Kidney tubule cell (primary cell): ENCODE results near the gene NFIB.

Experiments
- DNase-seq: peaks from one replicate; pipeline ENCODE4 v3.0.0-alpha.2; 2018; ENCODE audit warnings: low spot score

Gene NFIB

DNA sequence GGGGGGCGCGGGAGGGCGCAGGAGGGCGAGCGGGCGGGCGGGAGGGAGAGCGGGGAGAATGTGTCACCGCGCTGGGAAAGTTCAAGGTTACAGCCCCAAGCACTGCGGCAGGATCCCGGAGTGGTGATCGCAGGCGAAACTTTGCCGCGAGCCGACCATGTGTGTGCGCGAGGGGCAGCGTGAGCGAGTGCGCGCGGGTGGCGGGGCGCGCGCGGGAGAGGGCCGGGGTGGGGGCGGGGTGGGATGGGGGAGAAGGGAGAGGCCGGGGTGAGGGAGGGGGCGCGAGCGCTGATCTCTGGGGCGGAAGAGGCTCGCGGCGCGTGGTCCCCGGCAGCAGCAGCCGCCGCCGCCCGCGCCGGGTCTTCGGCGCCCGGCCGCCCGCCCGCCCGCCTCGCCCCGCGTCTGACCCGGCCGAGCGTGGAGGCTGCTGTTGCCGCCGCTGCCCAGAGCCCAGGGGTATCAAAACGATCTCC is at the start of gene NFIB:
Gene NFIB (minus strand): TSS at position 191 of the 473 bp plus-strand sequence. CDS start 630 bp downstream, outside the sequence.
- DNase-seq: peak; percentile 70

DNA sequence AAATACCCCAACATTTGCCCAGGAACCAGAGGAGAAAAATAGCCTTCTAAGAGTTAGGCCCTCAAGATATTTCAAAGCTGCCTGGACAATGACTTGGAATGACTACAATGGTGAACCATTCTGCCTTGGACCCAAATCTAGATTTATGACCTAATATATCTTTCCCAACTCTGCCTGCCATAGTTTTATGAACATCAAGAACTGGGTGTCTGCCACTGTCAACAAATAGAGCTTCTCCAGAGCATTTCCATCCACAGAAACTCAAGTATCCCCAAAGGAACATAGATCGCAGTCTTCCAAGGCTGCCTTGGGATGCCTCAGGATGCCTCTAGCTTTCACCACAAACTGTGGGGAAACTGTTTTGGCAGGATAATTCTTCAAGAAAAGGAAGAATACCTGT is 48.2 kb upstream of the NFIB start:
- DNase-seq: no peak

DNA sequence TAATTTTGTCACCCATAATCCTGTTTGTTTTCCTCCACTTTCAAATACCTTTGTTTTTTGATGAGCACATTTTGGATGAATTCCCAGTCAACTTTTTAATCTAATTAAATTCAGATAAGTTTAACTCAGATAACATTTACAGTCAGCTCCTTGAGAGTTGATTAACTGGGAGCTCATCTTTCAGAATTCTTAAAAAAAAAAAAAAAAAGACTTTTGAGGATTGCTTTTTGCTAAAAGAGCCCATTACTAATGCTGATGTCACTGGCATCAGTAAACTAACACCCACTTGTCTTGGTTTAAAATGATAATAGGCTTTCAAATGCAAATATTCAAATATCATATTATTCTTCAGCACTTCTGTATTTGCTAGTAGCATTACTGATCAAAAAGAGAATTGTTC is 47.1 kb upstream of the NFIB start:
- no peak for DNase-seq

DNA sequence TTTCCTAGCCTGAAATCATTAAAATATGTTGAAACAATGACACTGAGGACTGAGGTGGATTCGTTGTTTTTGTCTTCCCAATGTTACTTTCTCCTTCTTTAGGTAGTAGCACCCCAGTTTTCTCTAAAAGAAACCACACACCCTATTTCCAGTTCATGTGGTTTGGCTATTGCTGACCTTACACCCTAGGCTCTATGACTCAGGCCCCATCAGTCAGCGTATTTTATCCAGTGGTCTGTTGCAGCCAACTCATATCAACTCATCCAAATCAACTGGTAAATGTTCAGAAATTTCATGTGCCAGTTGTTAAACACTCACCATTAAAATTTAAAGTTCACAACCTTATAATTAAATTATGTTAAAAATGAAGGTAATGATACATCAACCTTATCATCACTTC is 44.6 kb upstream of the NFIB start:
- peak; percentile 56 for DNase-seq

DNA sequence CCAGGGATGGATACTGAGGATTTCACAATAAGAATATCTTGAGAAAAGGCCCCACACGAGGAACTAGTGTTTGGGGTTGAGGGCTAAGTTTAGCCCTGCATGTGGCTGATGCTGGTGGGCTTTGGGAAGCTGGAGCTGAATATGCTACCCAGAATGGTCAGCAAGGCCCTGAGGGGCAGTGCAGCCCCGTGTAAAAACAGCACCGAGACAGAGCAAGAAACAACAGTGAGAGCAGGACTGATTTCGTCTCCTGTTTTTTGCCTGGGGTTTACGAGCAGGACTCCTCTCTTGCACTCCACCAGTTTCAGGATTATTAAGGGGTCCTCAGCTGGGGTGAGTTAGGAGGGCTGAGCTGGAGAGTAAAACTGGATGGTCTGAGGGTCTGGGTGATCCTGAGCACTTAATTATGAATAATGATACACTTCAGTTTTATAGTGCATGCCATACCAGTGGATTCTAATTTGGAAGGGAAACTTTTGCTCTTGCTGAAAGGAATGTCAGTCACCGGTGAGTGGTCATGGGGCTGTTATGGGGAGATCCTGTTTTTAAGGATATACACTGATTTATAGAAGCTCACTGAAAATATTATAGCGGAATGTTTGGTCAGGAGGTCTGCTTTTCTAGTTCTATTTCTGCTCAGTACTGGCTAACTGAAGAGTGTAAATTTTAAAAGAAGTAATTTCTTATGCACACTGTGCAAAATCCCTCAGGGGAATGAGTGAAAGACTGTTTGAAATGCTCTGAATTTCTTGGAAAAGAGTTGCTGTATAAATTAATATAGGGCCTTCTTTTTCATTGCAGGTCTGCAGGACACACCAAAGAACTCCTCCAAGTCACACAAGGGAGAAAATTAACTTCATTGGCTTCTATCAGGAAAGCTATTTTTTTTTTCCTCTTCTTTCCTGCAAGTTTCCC is 42.7 kb upstream of the NFIB start:
- no peak for DNase-seq

DNA sequence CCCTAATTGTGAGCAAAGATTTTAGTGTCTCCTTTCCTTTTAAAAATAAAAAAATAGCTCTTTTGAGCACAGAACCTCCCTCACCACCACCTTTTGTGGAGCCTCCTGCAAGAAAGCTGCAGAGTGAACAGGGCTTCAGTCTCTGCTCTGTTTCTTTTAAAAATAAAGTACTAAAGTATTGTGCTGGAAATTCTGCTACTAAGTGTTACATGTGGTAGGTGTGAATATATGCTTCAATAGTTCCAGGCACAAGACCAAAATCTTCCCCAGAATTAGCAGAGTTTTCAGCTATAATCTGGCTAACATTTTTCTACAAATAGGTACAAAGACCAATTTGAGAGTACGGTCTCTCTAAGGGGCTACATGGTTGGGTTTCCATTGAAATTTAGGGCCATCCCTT is 40.3 kb upstream of the NFIB start:
- no peak for DNase-seq

DNA sequence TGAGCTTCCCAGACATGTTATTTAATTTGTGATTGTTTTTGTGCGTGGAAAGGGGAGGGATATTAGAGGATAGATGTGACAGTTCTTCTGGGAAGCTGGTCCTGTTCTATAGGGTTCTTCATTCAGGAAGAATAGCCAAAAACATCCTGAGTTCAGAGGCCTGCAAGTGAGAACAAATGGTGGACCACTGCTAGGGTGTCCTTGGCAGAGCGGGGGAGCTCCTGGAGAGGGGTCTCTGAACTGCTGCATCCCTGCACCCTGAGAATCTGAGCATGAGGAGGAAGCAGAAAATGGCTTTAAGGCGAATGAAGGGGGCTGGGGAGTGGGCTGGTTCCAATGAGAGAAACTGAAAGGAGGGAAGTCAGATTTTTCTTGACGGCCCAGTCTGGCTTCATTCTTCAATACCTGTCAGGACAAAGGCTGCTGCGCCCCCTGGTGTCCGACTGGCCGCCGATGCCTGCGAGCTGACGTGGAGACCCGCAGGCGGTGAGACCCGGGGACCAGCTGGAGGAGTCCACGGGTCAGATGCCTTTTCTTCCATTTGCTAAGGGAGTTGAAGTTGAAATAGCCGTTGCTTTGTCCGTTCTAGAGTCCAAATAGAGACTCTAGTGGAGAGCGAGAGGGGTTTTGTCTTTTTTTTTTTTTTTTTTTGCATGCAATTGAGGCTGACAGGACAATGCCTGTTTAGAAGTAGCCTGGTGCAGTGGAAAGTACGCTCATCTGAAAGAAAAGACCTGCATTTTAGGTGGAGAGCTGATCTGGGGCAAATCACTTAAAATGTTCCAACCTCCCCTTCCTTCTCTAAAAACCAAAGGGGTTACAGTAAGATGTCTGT is 39.5 kb upstream of the NFIB start:
- peak; percentile 75 for DNase-seq

DNA sequence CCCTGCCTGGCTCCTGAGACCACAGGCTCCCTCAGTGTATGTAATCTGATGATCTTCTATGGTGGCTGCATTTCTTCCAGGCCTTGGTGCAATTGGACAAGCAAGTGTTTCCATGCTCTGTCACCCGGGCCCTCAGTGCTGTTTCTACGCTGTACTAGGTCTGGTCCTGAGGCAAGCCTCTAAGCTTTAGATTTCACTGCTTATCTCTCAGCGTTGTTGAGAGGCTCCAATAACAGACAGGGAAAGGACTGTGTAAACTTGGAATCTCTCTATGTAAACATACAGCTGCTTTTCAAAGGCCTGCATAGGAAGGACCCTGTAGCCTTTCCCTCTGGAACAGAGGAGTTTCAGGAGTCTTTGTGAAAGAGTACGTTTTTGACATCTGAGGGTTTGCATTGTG is 38.6 kb upstream of the NFIB start:
- no peak for DNase-seq

DNA sequence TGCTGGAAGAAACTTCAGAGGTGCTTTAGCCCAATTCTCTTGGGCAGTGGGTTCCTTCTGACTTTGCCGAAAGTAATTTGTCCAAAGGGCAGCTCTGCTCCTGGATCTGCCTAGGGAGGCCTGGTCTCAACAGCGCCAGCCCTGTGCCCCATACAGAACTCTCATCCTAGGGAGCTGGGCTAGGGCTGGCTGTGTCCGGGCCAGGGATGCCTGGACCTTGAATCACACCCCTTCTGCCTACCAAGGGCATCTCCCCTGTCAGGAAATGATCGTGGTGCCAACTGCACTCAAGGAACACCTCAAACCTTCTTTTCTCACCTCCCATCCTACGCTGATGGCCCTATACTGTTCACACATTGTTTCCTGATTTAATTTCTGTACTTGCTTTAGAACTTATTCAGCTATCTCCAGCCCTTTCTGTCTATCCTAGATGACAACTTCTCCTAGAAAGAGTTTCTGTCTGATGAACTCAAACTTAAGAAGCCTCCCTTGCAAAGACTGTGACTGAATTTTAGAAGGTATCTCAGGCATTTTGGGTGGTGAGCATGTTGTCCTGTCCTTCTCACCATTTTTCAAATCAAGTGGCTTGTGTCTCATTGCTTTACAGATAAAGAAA is 37.4 kb upstream of the NFIB start:
- DNase-seq: peak; percentile 43

DNA sequence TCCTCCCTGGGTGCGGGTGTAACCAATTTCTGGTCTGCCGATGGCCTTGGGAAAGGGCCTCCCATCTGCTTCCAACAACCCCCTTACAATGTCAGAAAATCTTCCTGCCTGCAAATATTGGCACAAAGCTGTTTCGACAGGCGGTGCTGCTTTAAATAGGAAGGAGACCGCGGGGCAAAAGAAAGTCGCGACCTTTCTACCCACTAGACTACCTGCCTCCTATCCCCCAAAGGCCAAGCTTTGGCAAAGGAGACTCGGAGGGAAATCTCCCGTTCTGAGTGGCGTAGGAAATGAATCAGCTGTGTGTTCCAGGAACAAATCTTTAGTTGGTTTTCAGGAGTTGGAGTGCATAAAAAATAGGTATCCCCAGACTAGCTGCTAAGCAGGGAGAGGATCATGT is 36.8 kb upstream of the NFIB start:
- DNase-seq: no peak

DNA sequence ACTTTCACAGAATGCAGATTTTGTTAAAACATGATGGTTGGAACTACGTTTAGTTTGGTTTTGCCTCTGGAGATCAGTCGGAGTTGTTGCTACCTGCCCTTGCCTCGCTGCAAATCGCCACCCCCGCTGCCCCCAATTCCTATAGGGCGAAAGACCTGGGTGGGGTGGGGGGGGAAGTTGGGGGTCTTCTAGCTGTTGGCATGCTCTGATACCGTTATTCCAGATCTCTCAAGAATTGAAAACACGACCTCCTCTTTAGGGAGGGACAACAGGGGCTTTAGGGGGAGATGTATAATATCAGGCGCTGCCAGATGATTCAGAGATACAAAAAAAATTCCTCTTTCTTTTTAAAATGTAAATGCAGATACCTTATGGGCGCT is 36.4 kb upstream of the NFIB start:
- no peak for DNase-seq

DNA sequence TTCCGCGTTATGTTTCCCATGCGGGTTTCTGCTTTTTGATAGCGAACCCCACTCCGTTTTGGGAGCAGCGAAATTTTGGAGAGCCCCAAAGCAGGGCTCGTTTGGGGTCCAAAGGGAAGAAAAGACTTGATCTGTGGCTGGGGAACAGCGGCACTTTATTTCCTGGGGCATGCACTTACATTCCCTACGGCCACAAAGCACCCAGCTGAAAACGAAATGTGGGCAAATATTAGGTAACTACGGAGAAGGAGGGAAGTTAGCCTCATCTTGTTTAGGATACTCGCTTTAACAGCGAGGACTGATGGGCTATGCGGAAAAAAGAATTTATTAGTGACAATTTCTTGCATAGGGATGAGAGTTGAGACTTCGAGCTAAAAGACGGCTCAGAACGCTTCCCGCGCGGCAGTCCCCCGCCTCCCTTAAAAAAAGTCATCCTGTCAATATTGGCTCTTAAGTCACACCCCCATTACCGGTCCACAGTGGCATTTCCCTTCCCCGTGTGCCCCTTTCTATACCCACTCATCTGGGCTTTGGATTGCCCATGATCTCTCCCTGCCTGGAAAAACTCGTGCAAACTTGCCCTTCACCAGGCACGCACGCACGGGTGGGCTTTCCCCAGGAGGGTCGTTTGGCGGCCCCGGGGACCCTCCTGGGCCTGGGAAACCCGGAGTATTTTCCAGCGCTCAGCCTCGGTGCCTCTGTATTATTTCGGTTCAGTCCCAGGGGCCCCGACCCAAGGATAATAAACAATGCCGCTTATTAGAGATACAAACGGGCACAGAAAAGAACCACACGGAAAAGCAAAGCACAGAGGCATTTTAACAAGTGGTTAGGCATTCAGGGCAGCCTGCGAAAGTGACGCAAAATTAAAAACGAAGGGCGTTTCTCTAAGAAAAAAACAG is 35.8 kb upstream of the NFIB start:
- DNase-seq: peak; percentile 35

DNA sequence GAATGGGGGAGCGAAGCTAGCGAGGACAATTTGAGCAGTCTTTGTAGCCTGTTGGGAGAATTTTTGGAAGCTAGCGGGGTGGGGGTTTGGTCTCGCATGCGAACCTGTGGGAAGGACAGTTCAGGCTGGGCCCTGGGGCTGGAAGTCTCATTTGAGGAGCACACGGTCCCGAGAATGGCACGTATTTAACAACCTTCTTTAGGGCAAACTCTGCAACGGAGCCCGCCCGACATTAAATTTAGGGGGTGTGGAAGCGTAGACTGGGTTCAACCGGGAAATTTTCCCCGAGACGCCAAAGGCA is 35.2 kb upstream of the NFIB start:
- DNase-seq: no peak

DNA sequence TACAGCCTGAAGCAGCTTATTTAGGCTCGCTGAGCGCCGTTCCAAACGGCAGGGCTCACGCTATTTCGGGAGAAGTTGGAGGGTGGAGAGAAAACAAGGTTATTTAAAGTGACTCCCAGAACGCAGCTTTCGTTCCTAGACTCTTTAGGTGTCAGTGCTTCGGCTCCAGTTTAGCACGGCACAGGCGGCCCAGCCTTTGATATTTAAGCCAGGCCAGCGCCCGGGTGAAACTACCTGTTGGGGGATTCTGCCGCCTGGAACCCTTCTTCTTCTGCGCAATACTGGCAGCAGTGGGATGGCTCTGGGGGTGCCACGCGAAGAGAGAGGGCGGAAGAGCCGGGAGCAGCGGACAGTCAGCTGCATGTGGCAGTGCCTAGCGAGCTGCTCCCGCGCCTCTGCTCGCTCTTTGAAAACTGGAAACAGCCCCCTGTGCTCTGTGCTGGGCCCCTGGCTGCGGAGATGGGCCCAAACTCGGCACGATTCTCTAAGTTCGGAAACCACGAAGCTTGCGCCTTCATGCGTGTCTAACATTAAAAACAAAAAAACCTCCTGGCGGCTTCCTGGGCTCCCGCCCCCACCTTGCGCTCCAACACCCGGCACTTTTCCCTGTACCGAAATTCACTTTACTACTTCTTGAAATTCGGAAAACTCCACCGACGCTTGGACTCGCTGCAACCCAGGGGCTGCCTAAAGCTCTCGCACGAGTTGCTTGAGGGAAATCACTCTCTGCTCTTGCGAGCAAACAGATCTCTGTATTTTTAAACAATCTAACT is 34.6 kb upstream of the NFIB start:
- peak; percentile 27 for DNase-seq

DNA sequence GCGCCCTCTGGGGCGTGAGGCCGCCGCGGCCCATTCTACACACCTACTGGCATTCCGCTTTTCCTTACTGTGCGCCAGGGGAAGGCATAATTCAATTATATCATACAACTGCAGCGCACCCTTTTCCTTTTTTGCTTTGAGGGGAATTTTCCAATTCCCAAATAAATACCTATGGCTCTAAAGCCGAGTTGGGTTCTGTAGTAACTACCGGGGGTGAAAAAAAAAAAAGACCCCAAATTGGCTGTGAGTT is 34.1 kb upstream of the NFIB start:
- no peak for DNase-seq

DNA sequence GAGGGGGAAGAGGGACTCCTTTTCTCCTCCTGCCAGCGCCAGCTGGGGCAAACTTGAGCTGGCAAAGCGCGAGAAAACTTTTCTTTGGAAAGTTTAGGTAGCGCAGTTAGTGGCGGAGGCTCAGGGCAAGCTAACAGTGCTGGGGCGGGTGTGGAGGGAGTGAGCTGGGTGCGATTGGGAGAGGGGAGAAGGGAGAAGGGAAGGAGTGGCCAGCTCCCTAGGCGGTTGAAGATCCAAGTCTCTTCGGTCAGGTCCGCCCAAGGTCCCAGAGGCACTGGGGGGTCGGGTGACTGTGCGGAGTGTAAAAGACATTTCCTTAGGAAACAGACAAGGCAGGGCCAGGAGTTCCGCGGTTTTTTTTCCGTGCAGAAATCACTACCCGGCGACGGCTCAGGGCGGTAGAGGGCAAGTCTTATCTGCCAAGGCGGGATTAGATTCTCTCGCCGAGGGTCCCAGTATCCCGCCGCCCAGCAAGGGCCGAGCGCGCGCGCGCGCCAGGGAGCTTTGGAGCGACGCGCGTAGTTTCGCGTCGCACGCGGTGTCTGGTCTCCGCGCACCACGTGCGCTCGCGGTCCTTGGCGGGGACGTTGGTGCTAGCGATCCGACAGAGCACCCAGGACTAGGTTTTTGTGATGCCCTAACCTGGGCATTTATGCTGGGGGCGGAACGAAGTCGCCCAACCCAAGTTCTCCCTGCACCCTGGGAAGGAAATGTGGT is 33.6 kb upstream of the NFIB start:
- peak; percentile 55 for DNase-seq

DNA sequence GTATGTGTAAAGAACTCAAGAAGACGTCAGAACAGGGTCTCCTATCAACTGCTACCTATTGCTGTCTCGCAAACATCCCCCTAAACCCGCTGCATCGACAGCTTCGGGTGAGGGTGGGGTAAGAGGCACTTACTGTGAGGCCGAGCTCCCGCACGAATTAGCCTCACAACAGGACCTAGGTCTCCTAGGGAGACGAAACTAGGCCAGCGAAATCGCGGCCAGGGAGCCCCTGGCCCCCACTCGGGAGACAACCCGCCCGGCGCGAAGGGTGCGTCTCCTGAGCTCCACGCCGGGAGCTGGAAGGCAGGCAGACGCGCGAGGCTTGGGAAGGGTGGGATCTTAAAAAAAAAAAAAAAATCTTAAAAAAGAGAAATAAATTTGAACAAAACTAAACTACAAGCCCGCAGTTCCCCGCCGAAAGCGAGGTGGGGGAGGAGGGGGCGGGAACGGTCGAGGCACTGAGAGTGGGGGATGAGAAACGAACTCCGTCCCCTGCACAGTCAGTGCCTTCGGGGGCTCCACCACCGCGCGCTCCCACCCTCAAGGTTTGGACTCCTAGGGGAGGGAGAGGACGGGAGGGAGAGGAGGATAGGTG is 33.0 kb upstream of the NFIB start:
- DNase-seq: peak; percentile 10

DNA sequence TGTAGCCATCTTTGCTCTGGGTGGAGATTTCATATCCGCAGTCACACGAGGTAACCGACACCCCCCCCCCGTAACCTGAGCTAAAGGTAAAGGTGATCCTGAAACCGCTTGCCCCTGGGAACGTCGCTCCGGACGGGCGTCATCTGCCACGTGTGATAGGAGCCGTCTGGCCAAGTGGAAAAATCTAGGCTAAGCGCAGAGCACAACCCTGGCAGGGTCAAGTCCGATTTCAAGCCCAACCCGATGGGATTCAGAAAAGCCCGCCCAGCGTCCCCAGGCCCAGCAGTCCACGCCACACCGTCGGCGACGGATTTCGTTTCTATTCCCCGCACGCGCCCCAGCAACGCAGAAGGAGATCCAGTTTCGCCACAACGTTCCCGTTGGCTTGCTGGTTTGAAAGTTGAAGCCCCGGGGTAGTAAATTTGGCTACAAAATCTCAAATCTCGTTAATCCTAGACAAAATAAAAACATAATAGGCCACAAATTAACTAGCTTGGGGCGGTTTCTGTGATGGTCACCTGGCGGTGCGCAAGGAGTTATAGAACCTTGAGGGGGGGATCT is 32.4 kb upstream of the NFIB start:
- DNase-seq: peak; percentile 22

DNA sequence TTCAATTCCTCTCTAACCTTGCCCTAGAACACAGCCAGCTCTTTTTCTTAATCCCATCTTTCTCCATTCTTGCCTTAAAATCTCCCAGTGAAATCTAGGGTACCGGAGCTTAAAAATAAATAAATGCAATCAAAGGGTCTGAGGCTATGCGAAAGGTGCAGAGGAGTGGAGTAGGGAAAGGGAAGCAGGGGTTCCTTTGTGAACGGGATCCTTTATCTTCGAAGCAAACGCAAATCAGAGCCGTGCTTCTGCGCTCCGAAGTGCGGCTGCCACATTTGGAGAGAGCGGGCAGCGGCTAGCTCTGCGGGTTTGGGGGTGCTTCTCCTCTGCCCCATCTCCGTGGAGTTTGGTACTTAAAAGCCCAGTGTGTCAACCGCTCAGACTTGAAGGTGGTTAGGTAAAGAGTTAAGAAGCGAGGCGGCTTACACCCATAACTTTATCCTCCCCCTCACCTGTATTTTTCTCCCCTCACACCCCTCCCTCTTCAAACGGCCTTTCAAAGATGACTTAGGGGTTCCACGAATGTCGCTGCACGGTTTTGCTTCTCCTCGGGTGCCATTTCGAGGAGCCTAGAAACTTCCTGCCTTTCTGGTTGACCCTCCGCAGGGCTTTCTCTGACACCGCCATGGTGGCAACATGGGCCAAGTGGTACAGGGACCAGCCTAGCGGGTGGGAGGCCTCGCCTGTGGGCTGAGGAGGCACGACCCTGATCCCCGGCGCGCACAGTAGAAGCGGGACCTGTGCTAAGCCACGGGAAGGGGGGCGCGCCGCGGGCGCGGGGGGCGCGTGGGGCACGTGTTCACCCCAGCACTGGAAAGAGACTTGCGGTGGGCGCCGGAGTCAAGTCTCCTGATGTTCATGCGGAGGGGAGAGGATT is 31.7 kb upstream of the NFIB start:
- DNase-seq: no peak
